K562 (cell line): ENCODE data around the gene FKBP2. TPM values are rescaled to one million over a fixed set of nuclear protein-coding genes. Genes with fewer than 3 reads are reported as not detected.

Experiments used
- ATAC-seq: fragments of 200-7000 bp; cut with Tn5 transposase; 3 replicates; pipeline ENCODE4 v1.9.1; 2020; ENCODE audit warnings: moderate library complexity
- BruUV-seq: library from RNA; stranded (reverse); fragments of 400-500 nt; replicated peaks from 2 replicates; lab custom pipeline; 2021; lab: Mats Ljungman, UMichigan
- CTCF ChIA-PET: fragments of 300-600 bp; formaldehyde crosslinking; extraction: SDS; loops from one replicate; lab custom pipeline; 2021; ENCODE audit warnings: low intra/inter-chr PET ratio; lab: Yijun Ruan, JAX
- POLR2A ChIA-PET: fragments of 300-600, 350-650 bp; sonication (Branson Sonifier 250); formaldehyde crosslinking; extraction: SDS; loops from one replicate; lab custom pipeline; 2021; ENCODE audit warnings: antibody characterized with exemption, inconsistent platforms; lab: Yijun Ruan, JAX
- DNase-seq, 4 experiments: peaks; one replicate each; pipeline versions ENCODE4 v3.0.0 to v3.0.0-alpha.2; 2011 to 2018; ENCODE audit warnings: low spot score in 3 of 4, mixed read lengths in 3 of 4; ENCODE audit errors: extremely low read depth in 1 of 4
- FAIRE-seq: peaks from 2 replicates; lab custom pipeline; 2011; peaks lifted over from hg19 to GRCh38; lab: Jason Lieb, UNC
- H2AFZ ChIP-seq: 2 replicates; pipeline ENCODE4 v1.6.0; 2011; ENCODE audit warnings: low read depth, low read length, control low read depth, inconsistent platforms
- H3K27ac ChIP-seq: fragments of 200-600 bp; 3 replicates; pipeline ENCODE4 v1.8.0; 2011; ENCODE audit warnings: low read depth, mild to moderate bottlenecking, control low read depth, inconsistent platforms, low read length, moderate library complexity, mixed read lengths; ENCODE audit errors: extremely low read depth
- H3K27me3 ChIP-seq, 2 experiments: fragments of 300-600 bp in 1 of 2; 2 replicates in 1 of 2; 3 replicates in 1 of 2; pipeline versions ENCODE4 v1.6.0 to v1.8.0; 2011; ENCODE audit warnings: inconsistent platforms in 2 of 2, low read length in 2 of 2, mild to moderate bottlenecking in 1 of 2, mixed read lengths in 1 of 2, moderate library complexity in 1 of 2; ENCODE audit not compliant: control insufficient read depth in 2 of 2, insufficient read depth in 2 of 2
- H3K36me3 ChIP-seq: fragments of 300-600 bp; 3 replicates; pipeline ENCODE4 v1.8.0; 2011; ENCODE audit warnings: mild to moderate bottlenecking, low read length, inconsistent platforms; ENCODE audit not compliant: control insufficient read depth, insufficient read depth
- H3K4me1 ChIP-seq, 2 experiments: fragments of 200-600 bp in 1 of 2; replicated peaks in 1 of 2; 2 replicates in 1 of 2; 3 replicates in 1 of 2; pipeline versions ENCODE4 v1.5.1 to v1.8.0; 2011; ENCODE audit warnings: inconsistent platforms in 2 of 2, low read length in 2 of 2, mild to moderate bottlenecking in 1 of 2, mixed read lengths in 1 of 2, moderate library complexity in 1 of 2; ENCODE audit not compliant: control insufficient read depth in 2 of 2, insufficient read depth in 2 of 2
- H3K4me2 ChIP-seq: 2 replicates; pipeline ENCODE4 v1.6.1; 2011; ENCODE audit warnings: low read length, control low read depth, inconsistent platforms, mixed read lengths; ENCODE audit not compliant: insufficient read depth
- H3K4me3 ChIP-seq: fragments of 200-600 bp; sonication (generic), shearing (Covaris generic); 2 replicates; pipeline ENCODE4 v1.5.1; 2016; ENCODE audit warnings: control low read depth, inconsistent platforms
- H3K79me2 ChIP-seq: fragments of 200-600 bp; 3 replicates; pipeline ENCODE4 v1.8.0; 2011; ENCODE audit warnings: low read length, inconsistent platforms; ENCODE audit not compliant: control insufficient read depth, insufficient read depth
- H3K9ac ChIP-seq, 2 experiments: 2 replicates each; pipeline versions ENCODE4 v1.6.0 to v1.6.1; 2011; ENCODE audit warnings: low read depth in 2 of 2, low read length in 2 of 2, control low read depth in 1 of 2, inconsistent platforms in 1 of 2, mild to moderate bottlenecking in 1 of 2, mixed read lengths in 1 of 2; ENCODE audit not compliant: insufficient read depth in 1 of 2
- H3K9me1 ChIP-seq: one replicate; pipeline ENCODE4 v1.6.0; 2011; ENCODE audit warnings: inconsistent platforms, mild to moderate bottlenecking, low read length, moderate library complexity; ENCODE audit not compliant: control insufficient read depth, insufficient read depth
- H3K9me3 ChIP-seq: replicated peaks from 2 replicates; pipeline ENCODE4 v1.5.1; 2011; ENCODE audit warnings: low read depth, low read length, inconsistent platforms; ENCODE audit not compliant: control insufficient read depth, insufficient read depth
- H4K20me1 ChIP-seq: replicated peaks from 2 replicates; pipeline ENCODE4 v1.6.1; 2011; ENCODE audit warnings: low read length, inconsistent platforms, mixed read lengths; ENCODE audit not compliant: control insufficient read depth, insufficient read depth
- CBFA2T3 ChIP-seq: fragments of 450-650 bp; IDR thresholded peaks from 2 replicates; pipeline ENCODE4 v1.6.1; 2017
- CEBPG ChIP-seq, 3 experiments: fragments of 200-800 bp in 1 of 3; sonication (Bioruptor generic) in 1 of 3; sonication (generic) in 1 of 3; formaldehyde crosslinking in 1 of 3; IDR thresholded peaks in 2 of 3; conservative IDR thresholded peaks in 1 of 3; 2 replicates each; pipeline versions ENCODE4 v1.6.1 to v1.8.0; 2016 to 2022; ENCODE audit warnings: missing compliant biosample characterization in 2 of 3, missing genetic modification characterization in 2 of 3, mild to moderate bottlenecking in 1 of 3, missing genetic modification reagents in 1 of 3
- EGR1 ChIP-seq: fragments of 450-650 bp; conservative IDR thresholded peaks from 2 replicates; pipeline ENCODE4 v1.6.1; 2017; ENCODE audit warnings: mild to moderate bottlenecking
- JUND ChIP-seq, 2 experiments: IDR thresholded peaks; 2 replicates in 1 of 2; 3 replicates in 1 of 2; pipeline ENCODE4 v1.6.1; 2011; ENCODE audit warnings: borderline replicate concordance in 2 of 2, low read depth in 2 of 2, low read length in 2 of 2, improper control_type of control experiment in 1 of 2, missing biosample characterization in 1 of 2, missing genetic modification characterization in 1 of 2, missing genetic modification reagents in 1 of 2
- MYNN ChIP-seq, 2 experiments: sonication (generic); formaldehyde crosslinking in 1 of 2; IDR thresholded peaks; 2 replicates each; pipeline versions ENCODE4 v1.5.0 to v1.6.1; 2016 to 2020; ENCODE audit warnings: antibody characterized with exemption in 1 of 2, missing genetic modification reagents in 1 of 2
- POLR2A ChIP-seq: fragments of 450-650 bp; conservative IDR thresholded peaks from 2 replicates; pipeline ENCODE4 v1.6.1; 2016
- POLR2B ChIP-seq: fragments of 450-650 bp; IDR thresholded peaks from 2 replicates; pipeline ENCODE4 v1.6.1; 2018; ENCODE audit warnings: low read depth; ENCODE audit not compliant: partially characterized antibody
- POLR2G ChIP-seq: fragments of 200-400 bp; formaldehyde crosslinking; IDR thresholded peaks from 2 replicates; pipeline ENCODE4 v1.6.1; 2017; ENCODE audit warnings: low read depth, mild to moderate bottlenecking, antibody characterized with exemption, low read length, moderate library complexity
- RBFOX2 ChIP-seq: fragments of 200-400 bp; formaldehyde crosslinking; IDR thresholded peaks from 2 replicates; pipeline ENCODE4 v1.6.1; 2017; ENCODE audit warnings: low read depth, mild to moderate bottlenecking, low read length, moderate library complexity
- SUPT5H ChIP-seq: fragments of 450-650 bp; IDR thresholded peaks from 2 replicates; pipeline ENCODE4 v1.6.1; 2016
- ZBTB7A ChIP-seq: IDR thresholded peaks from 2 replicates; pipeline ENCODE4 v1.6.1; 2011; ENCODE audit warnings: low read depth, mild to moderate bottlenecking, low read length, moderate library complexity, borderline replicate concordance; ENCODE audit not compliant: control insufficient read depth
- ZNF354B ChIP-seq: fragments of 250-450 bp; sonication (Bioruptor Pico); IDR thresholded peaks from 2 replicates; pipeline ENCODE4 v1.4.0; 2020
- WGBS: fragments of 100-300 bp; shearing (Covaris generic); methylation state at CpG from one replicate; pipeline ENCODE4 v1.1.6; 2016; ENCODE audit warnings: low coverage, mixed read lengths; ENCODE audit not compliant: insufficient coverage; ENCODE audit errors: missing lambda C conversion rate; 5-methylcytosine and 5-hydroxymethylcytosine counted together
- in situ Hi-C: fragments of 300-500 bp; cut with MboI; formaldehyde crosslinking; loops from 4 replicates; pipeline ENCODE4 v1.15.0; 2018; ENCODE audit warnings: inconsistent platforms, mixed read lengths
- intact Hi-C: fragments of 100-400 bp; cut with micrococcal nuclease; formaldehyde crosslinking; loops from 2 replicates; pipeline ENCODE4 v1.14.2; 2022
- polyA plus RNA-seq, 8 experiments: library from polyadenylated mRNA; depleted of rRNA in 4 of 8; stranded (reverse) in 5 of 8; unstranded in 3 of 8; fragments of >200 nt; fragmentation: Nextera tagmentation in 2 of 8; fragmentation: Illumina TruSeq in 1 of 8; extraction: Ambion mirVana in 2 of 8; extraction: Trizol in 1 of 8; gene quantifications; 2 replicates each; pipeline versions ENCODE4 v1.2.1 to v1.2.3, GENCODE V29; 2011 to 2014; ENCODE audit warnings: inconsistent platforms in 1 of 8, missing spikeins in 1 of 8
- total RNA-seq, 7 experiments: library from RNA; depleted of rRNA in 6 of 7; stranded (reverse); fragments of >200 nt in 6 of 7; fragmentation: Illumina TruSeq in 2 of 7; extraction: Trizol in 2 of 7; gene quantifications; 2 replicates each; pipeline versions ENCODE4 v1.2.1 to v1.2.3, GENCODE V29; 2011 to 2021; ENCODE audit warnings: low replicate concordance in 1 of 7
- TF ChIP-seq, protein P1 (sequence below), 3 experiments: fragments of 200-800 bp in 1 of 3; sonication (Bioruptor generic) in 1 of 3; sonication (generic) in 1 of 3; formaldehyde crosslinking in 1 of 3; IDR thresholded peaks; 2 replicates each; pipeline versions ENCODE4 v1.6.1 to v1.8.0; 2016 to 2022; ENCODE audit warnings: mild to moderate bottlenecking in 2 of 3, missing compliant biosample characterization in 2 of 3, missing genetic modification characterization in 2 of 3, missing genetic modification reagents in 1 of 3
- TF ChIP-seq, protein P2 (sequence below): fragments of 250-450 bp; sonication (Bioruptor Pico); IDR thresholded peaks from 2 replicates; pipeline ENCODE4 v1.8.0; 2021; ENCODE audit warnings: moderate library complexity, mild to moderate bottlenecking, inconsistent platforms
- TF ChIP-seq, protein P3 (sequence below), 2 experiments: fragments of 450-650 bp in 1 of 2; sonication (generic) in 1 of 2; formaldehyde crosslinking in 1 of 2; IDR thresholded peaks in 1 of 2; conservative IDR thresholded peaks in 1 of 2; 2 replicates each; pipeline versions ENCODE4 v1.6.1 to v1.8.1; 2016 to 2023; ENCODE audit warnings: mild to moderate bottlenecking in 2 of 2, moderate library complexity in 2 of 2, inconsistent platforms in 1 of 2, missing genetic modification reagents in 1 of 2

The FKBP2 gene
- total and polyA plus RNA-seq, 9 of the 15 experiments (the other 6 are each of a cell fraction or from before 2014, with no cell fraction given) = 3.5 to 151 (median 58.1) TPM

DNA sequence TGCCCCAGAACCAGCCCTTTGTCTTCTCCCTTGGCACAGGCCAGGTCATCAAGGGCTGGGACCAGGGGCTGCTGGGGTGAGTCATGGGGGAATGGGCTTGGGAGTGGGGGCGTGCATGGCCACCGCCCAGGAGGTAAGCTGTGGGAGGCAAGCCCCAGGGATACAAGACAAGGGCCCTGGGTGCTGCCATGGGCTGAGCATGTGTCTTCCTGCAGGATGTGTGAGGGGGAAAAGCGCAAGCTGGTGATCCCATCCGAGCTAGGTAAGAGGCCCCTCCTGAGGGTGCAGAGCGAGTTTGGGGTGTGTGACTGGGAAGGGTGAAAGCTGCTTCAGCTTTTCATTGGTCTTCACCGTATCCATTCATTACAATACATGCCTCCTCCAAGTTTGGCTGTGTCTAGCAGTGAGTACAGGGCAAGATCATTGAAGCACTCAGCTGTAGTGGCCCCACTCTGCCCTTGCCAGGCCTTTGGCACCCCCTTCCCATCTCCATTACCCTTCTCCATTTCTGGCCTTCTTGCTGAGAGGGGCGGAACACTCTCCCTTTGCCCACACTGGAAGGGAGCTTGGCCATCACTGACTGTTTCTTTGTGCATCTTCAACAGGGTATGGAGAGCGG is 2.5 kb downstream of the FKBP2 start:
- Histone ChIP-seq H3K36me3 (peaks cover 57% of the 10 kb centered on the region), H2AFZ (no peak overlapping the region), H3K9ac (peak overlapping the region; percentile 91 to 97), H3K4me3 (peak overlapping the region; percentile 99; the same call in 1 of the 2 replicates), H3K79me2 (peaks cover 60% of the 10 kb centered on the region), H3K9me1 (no peaks in the 10 kb centered on the region), H3K27me3 (no peaks in the 10 kb centered on the region), H3K9me3 (no peaks in the 10 kb centered on the region), H3K4me1 (peaks cover 34 to 79% of the 10 kb centered on the region in 2 experiments), H3K4me2 (peak overlapping the region; percentile 92), H3K27ac (peak overlapping the region; percentile 95), H4K20me1 (0 out of 2 replicates have a peak, but pooled peaks cover 3% of the 10 kb centered on the region)
- DNase-seq (peak in 1 of 4 experiments; percentile 51), ATAC-seq (no peak), FAIRE-seq (no peak)
- ChIA-PET POLR2A (interaction anchor here (0.7 to 7.8 kb wide), 13 partner anchors 8 to 135 kb away, joined by 3 to 58 read pairs (median 3); partner anchors contain the start of genes NUDT22, PLCB3 and TRPT1), CTCF (no interaction called here)
- WGBS = 67% methylated on average over 8 of the region's 8 CpGs
- in situ Hi-C loops (no loop called here), intact Hi-C loops (loop anchor here (10.0 kb wide), 1 partner anchor 61 kb away; the partner anchor contains the start of genes CATSPERZ and ESRRA)
- no TSS peak for BruUV-seq
- TF ChIP-seq POLR2G (peak; percentile 67), POLR2B (peak; percentile 55), CBFA2T3 (no peak), ZNF354B (CRISPR knock-in tag) (no peak), RBFOX2 (peak; percentile 52; the same call in 1 of the 2 replicates), EGR1 (peak; percentile 76), JUND (IDR thresholded peaks at IDR 0.05; ENCODE audit: borderline replicate concordance, low read depth, low read length) (peak; percentile 32; the same call in 1 of the 2 replicates), JUND (tag; IDR thresholded peaks at IDR 0.05; ENCODE audit: borderline replicate concordance, low read depth, low read length) (no peak), ZBTB7A (peak; percentile 57; the same call in 1 of the 2 replicates), SUPT5H (peak; percentile 51), POLR2A (peak; percentile 63), CEBPG (CRISPR knock-in tag; IDR thresholded peaks at IDR 0.05) (no peak), CEBPG (tag; conservative IDR thresholded peaks at IDR 0.05 in 1 of 2, IDR thresholded peaks at IDR 0.05 in 1 of 2) (no peak), MYNN (IDR thresholded peaks at IDR 0.05) (peak; percentile 40; the same call in 1 of the 2 replicates), MYNN (CRISPR knock-in tag; IDR thresholded peaks at IDR 0.05) (no peak)
- TF ChIP-seq, protein P1, sequence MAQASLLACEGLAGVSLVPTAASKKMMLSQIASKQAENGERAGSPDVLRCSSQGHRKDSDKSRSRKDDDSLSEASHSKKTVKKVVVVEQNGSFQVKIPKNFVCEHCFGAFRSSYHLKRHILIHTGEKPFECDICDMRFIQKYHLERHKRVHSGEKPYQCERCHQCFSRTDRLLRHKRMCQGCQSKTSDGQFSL (CRISPR knock-in tag; IDR thresholded peaks at IDR 0.05) = 0 out of 2 replicates have a peak, but pooled peaks have one; percentile 12
- TF ChIP-seq, protein P1 (tag; IDR thresholded peaks at IDR 0.05) = no peak
- TF ChIP-seq, protein P2, sequence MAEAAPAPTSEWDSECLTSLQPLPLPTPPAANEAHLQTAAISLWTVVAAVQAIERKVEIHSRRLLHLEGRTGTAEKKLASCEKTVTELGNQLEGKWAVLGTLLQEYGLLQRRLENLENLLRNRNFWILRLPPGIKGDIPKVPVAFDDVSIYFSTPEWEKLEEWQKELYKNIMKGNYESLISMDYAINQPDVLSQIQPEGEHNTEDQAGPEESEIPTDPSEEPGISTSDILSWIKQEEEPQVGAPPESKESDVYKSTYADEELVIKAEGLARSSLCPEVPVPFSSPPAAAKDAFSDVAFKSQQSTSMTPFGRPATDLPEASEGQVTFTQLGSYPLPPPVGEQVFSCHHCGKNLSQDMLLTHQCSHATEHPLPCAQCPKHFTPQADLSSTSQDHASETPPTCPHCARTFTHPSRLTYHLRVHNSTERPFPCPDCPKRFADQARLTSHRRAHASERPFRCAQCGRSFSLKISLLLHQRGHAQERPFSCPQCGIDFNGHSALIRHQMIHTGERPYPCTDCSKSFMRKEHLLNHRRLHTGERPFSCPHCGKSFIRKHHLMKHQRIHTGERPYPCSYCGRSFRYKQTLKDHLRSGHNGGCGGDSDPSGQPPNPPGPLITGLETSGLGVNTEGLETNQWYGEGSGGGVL (CRISPR knock-in tag) = no peak
- TF ChIP-seq, protein P3, sequence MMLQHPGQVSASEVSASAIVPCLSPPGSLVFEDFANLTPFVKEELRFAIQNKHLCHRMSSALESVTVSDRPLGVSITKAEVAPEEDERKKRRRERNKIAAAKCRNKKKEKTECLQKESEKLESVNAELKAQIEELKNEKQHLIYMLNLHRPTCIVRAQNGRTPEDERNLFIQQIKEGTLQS (IDR thresholded peaks at IDR 0.05) = peak; percentile 40; the same call in 1 of the 2 replicates
- TF ChIP-seq, protein P3 (CRISPR knock-in tag; conservative IDR thresholded peaks at IDR 0.05) = no peak
